ENCODE data around the gene P2RY6.

DNA sequence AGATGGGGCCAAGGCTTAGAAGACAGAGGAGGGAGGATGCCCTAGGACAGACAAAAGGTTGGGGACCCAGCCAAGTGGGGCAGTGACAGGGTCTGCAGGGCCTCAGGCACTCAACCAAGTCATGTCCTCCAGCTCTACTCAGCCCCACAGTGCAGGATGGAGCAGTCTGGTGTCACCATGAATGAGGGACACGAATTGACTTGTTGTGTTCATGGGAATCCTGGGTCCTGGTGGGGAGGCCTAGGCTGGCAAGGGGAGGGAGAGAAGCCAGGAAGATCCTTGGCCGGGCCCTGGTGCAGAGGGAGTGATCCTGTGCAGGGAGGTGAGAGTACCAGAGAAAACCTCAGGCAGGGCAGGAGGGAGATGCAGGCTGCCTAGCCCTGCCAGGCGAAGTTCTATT is 12.0 kb downstream of the P2RY6 start:
- TF ChIP-seq, protein P1, sequence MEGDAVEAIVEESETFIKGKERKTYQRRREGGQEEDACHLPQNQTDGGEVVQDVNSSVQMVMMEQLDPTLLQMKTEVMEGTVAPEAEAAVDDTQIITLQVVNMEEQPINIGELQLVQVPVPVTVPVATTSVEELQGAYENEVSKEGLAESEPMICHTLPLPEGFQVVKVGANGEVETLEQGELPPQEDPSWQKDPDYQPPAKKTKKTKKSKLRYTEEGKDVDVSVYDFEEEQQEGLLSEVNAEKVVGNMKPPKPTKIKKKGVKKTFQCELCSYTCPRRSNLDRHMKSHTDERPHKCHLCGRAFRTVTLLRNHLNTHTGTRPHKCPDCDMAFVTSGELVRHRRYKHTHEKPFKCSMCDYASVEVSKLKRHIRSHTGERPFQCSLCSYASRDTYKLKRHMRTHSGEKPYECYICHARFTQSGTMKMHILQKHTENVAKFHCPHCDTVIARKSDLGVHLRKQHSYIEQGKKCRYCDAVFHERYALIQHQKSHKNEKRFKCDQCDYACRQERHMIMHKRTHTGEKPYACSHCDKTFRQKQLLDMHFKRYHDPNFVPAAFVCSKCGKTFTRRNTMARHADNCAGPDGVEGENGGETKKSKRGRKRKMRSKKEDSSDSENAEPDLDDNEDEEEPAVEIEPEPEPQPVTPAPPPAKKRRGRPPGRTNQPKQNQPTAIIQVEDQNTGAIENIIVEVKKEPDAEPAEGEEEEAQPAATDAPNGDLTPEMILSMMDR (IDR thresholded peaks at IDR 0.05), result no peak
- TF ChIP-seq EP300 (IDR thresholded peaks at IDR 0.05) (no peak), POLR2A (IDR thresholded peaks at IDR 0.05) (no peak), POLR2AphosphoS5 (IDR thresholded peaks at IDR 0.05) (no peak)
